HepG2 (cell line): Measurements from ENCODE around the gene GJD3.

Source experiments
- KDM5A ChIP-seq: fragments of 200-600 bp; sonication (generic); IDR thresholded peaks from 2 replicates; pipeline ENCODE4 v1.7.0; 2018; ENCODE audit warnings: antibody characterized with exemption, mild to moderate bottlenecking, low read length, borderline replicate concordance
- SMC3 ChIP-seq: IDR thresholded peaks from 2 replicates; pipeline ENCODE4 v1.6.1; 2011; ENCODE audit warnings: low read length, improper control_type of control experiment
- SRF ChIP-seq: IDR thresholded peaks from 2 replicates; pipeline ENCODE4 v1.6.1; 2011; ENCODE audit warnings: mild to moderate bottlenecking, low read depth, low read length, moderate library complexity
- ZNF775 ChIP-seq: sonication (generic); formaldehyde crosslinking; IDR thresholded peaks from 2 replicates; pipeline ENCODE4 v1.4.0; 2020; ENCODE audit warnings: missing genetic modification reagents, mild to moderate bottlenecking, moderate library complexity, borderline replicate concordance
- TF ChIP-seq, protein P1 (sequence below): sonication (generic); formaldehyde crosslinking; IDR thresholded peaks from 2 replicates; pipeline ENCODE4 v1.5.0; 2020; ENCODE audit warnings: mild to moderate bottlenecking, missing genetic modification reagents
- TF ChIP-seq, protein P2 (sequence below): sonication (generic); formaldehyde crosslinking; IDR thresholded peaks from 2 replicates; pipeline ENCODE4 v1.5.0; 2020; ENCODE audit warnings: missing genetic modification reagents
- TF ChIP-seq, protein P3 (sequence below): sonication (generic); formaldehyde crosslinking; IDR thresholded peaks from 2 replicates; pipeline ENCODE4 v1.9.0; 2021; ENCODE audit warnings: missing genetic modification reagents, mild to moderate bottlenecking, borderline replicate concordance

DNA sequence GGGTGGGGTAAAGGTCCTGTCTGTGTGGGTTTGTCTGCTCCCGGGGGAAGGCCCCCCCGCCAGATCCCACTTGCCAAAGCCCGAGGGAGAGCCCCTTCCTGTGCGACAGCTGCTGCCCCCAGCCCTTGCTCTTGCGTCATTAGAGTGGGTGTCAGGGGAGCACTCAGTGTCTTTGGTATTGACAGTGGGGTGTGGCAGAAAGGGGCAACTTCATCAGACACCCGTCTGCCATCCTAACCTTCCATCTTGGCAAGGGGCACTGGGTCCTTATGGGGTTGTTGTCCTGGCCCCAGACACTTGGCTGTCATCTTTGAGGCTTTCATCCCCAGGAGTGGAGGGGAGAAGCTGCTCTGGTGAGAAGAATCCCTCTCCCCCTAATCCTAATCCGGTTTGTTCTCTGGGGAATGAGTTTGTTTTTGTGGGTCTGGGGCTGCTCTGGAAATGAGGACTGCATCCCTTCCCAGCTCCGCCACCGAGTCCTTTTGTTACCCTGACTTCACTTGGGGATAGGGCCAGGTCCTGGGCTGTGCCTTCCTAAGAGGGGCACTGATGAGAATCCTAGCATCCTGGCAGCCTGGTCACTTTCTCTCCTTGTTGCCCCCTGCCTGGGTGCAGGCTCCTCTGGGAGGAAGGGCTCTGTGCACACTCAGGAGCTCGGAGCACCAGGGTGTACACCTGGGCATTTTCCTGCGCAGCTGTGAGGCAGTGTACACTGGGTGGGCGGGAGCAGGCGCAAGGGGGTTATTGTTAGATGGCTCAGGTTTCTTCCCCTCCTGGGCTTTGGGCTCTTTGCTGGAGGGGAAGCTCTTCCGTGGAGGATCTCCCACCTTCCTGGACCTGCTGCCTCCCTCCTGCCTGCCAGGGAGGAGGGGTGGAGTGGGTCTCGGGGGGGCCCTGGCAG, 21.1 kb downstream of the GJD3 start:
- no peak for TF ChIP-seq ZNF775 (CRISPR knock-in tag)
- no peak for TF ChIP-seq SMC3
- TF ChIP-seq, protein P1, sequence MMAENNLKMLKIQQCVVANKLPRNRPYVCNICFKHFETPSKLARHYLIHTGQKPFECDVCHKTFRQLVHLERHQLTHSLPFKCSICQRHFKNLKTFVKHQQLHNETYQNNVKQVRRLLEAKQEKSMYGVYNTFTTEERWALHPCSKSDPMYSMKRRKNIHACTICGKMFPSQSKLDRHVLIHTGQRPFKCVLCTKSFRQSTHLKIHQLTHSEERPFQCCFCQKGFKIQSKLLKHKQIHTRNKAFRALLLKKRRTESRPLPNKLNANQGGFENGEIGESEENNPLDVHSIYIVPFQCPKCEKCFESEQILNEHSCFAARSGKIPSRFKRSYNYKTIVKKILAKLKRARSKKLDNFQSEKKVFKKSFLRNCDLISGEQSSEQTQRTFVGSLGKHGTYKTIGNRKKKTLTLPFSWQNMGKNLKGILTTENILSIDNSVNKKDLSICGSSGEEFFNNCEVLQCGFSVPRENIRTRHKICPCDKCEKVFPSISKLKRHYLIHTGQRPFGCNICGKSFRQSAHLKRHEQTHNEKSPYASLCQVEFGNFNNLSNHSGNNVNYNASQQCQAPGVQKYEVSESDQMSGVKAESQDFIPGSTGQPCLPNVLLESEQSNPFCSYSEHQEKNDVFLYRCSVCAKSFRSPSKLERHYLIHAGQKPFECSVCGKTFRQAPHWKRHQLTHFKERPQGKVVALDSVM (CRISPR knock-in tag) = no peak
- TF ChIP-seq, protein P2, sequence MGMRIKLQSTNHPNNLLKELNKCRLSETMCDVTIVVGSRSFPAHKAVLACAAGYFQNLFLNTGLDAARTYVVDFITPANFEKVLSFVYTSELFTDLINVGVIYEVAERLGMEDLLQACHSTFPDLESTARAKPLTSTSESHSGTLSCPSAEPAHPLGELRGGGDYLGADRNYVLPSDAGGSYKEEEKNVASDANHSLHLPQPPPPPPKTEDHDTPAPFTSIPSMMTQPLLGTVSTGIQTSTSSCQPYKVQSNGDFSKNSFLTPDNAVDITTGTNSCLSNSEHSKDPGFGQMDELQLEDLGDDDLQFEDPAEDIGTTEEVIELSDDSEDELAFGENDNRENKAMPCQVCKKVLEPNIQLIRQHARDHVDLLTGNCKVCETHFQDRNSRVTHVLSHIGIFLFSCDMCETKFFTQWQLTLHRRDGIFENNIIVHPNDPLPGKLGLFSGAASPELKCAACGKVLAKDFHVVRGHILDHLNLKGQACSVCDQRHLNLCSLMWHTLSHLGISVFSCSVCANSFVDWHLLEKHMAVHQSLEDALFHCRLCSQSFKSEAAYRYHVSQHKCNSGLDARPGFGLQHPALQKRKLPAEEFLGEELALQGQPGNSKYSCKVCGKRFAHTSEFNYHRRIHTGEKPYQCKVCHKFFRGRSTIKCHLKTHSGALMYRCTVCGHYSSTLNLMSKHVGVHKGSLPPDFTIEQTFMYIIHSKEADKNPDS (CRISPR knock-in tag) = no peak
- TF ChIP-seq SRF = no peak
- TF ChIP-seq, protein P3, sequence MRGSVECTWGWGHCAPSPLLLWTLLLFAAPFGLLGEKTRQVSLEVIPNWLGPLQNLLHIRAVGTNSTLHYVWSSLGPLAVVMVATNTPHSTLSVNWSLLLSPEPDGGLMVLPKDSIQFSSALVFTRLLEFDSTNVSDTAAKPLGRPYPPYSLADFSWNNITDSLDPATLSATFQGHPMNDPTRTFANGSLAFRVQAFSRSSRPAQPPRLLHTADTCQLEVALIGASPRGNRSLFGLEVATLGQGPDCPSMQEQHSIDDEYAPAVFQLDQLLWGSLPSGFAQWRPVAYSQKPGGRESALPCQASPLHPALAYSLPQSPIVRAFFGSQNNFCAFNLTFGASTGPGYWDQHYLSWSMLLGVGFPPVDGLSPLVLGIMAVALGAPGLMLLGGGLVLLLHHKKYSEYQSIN (CRISPR knock-in tag) = no peak
- TF ChIP-seq KDM5A = no peak
